SH-SY5Y (cell line): ENCODE results near the gene ZMIZ1.

ENCODE experiments used
- GATA2 ChIP-seq: IDR thresholded peaks from 2 replicates; pipeline ENCODE4 v1.6.1; 2011; ENCODE audit warnings: mild to moderate bottlenecking, low read depth, low read length
- GATA3 ChIP-seq: IDR thresholded peaks from 2 replicates; pipeline ENCODE4 v1.6.1; 2011; ENCODE audit warnings: low read depth, mild to moderate bottlenecking, low read length, moderate library complexity

GRCh38 chr10:79340646-79341244 is 272.0 kb downstream of the ZMIZ1 start:
- TF ChIP-seq GATA2 (no peak), GATA3 (no peak)
